GM12864 (cell line): Measurements from ENCODE around the gene CDH13.

Source experiments
- DNase-seq: peaks from one replicate; pipeline ENCODE4 v3.0.0-alpha.2; 2011; ENCODE audit warnings: low read depth
- H3K4me3 ChIP-seq: 2 replicates; pipeline ENCODE4 v1.5.1; 2011; ENCODE audit warnings: mild to moderate bottlenecking, low read depth, low read length, control low read depth
- CTCF ChIP-seq: IDR thresholded peaks from 2 replicates; pipeline ENCODE4 v1.5.1; 2011; ENCODE audit warnings: low read depth, mild to moderate bottlenecking, moderate library complexity, low read length, control low read depth, inconsistent platforms; ENCODE audit errors: missing control alignments

The CDH13 gene

GRCh38 chr16:82631701-82632685, 5.2 kb downstream of the CDH13 start:
- DNase-seq = no peak
- TF ChIP-seq CTCF = peak; percentile 57
- no peak overlapping the region for H3K4me3 ChIP-seq

- no peak for DNase-seq
- no peak overlapping the region for H3K4me3 ChIP-seq
- TF ChIP-seq CTCF = no peak
Measured at GRCh38 chr16:82633964-82634600, 7.3 kb downstream of the CDH13 start.

GRCh38 chr16:82634955-82635610, 8.3 kb downstream of the CDH13 start:
- TF ChIP-seq CTCF = no peak
- no peak for DNase-seq
- H3K4me3 ChIP-seq = no peak overlapping the region

- no peak for DNase-seq
- TF ChIP-seq CTCF = no peak
- no peak overlapping the region for H3K4me3 ChIP-seq
Measured at GRCh38 chr16:82636485-82636884, 9.7 kb downstream of the CDH13 start.

- no peak overlapping the region for H3K4me3 ChIP-seq
- no peak for TF ChIP-seq CTCF
- DNase-seq = no peak
Measured at GRCh38 chr16:82636958-82637357, 10.2 kb downstream of the CDH13 start.

- DNase-seq = no peak
- no peak for TF ChIP-seq CTCF
Measured at GRCh38 chr16:82638095-82638798, 11.5 kb downstream of the CDH13 start.

More at GRCh38 chr16:82638095-82638798, 11.5 kb downstream of the CDH13 start:
- H3K4me3 ChIP-seq = no peak overlapping the region
